Islet of Langerhans (tissue), 1 donor: ENCODE data around the gene CSH2.
"Not testable (repeated sequence)": the region's sequence is repeated elsewhere in the genome, so short reads cannot be mapped to it uniquely, and the experiment has no call there.

Experiments
- FAIRE-seq: peaks from one replicate; lab custom pipeline; 2011; peaks lifted over from hg19 to GRCh38; lab: Jason Lieb, UNC

The CSH2 gene

DNA sequence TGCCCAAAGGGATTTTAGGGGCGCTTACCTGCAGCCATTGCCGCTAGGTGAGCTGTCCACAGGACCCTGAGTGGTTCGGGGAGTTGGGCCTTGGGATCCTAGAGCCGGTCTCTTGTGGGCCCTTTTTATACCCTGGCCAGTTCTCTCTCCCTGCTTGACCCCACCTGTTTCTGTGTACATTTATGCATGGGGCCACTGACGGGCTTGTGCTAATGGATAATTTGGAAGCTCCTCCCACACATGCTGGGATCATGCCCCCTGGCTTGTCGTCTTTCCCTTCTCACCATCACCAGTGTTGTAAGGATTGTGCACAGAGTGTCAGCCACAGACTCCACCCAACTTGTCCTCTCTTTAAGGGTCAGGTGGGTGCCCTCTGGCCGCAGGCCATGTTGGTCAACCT, at the start of gene CSH2:
TSS of gene CSH2 (minus strand) at position 101 of the 400 bp plus-strand sequence. CDS start at position 38, 63 bp downstream.
- FAIRE-seq = not testable (repeated sequence)

DNA sequence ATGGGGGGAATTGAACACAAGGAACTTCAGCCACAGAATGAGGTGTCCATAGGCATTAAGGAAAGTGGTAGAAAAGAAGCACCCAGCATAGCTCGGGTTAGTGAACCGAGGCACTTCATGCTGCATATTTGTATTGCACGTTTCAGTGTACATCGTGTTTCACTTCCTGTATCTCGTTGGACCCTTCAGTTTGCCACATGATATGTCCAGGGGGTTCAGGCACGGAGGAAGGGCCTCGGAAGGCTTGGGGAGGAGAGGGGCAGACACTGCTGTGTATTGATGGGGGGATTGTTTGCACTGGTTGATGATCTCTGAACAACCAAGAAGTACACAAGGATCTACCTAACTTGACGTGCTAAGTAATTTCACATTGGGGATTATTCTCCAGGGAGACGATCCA, 48.9 kb upstream of the CSH2 start:
- FAIRE-seq = not testable (repeated sequence)

DNA sequence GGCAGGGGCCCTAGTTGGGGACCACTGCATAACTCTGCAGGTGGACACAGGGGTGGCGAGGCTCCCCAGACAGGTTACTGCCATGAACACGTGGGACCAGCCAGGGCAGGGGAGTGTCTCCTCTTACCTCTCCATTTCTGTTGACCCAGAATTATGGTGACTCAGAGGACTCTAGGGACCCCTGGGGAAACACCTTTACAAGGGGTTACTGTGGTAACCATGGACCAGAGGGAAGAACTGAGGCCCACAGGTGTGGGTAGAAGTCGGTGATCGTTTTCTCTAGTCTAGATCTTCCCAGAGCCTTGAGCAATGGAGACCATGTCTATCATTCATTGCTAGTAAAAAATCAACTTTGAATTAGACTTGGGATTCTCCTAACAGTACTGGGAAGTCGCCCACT, 47.3 kb upstream of the CSH2 start:
- not testable (repeated sequence) for FAIRE-seq

GRCh38 chr17:63920050-63920449, 46.6 kb upstream of the CSH2 start:
- not testable (repeated sequence) for FAIRE-seq

GRCh38 chr17:63919311-63919723, 45.8 kb upstream of the CSH2 start:
- no peak for FAIRE-seq

DNA sequence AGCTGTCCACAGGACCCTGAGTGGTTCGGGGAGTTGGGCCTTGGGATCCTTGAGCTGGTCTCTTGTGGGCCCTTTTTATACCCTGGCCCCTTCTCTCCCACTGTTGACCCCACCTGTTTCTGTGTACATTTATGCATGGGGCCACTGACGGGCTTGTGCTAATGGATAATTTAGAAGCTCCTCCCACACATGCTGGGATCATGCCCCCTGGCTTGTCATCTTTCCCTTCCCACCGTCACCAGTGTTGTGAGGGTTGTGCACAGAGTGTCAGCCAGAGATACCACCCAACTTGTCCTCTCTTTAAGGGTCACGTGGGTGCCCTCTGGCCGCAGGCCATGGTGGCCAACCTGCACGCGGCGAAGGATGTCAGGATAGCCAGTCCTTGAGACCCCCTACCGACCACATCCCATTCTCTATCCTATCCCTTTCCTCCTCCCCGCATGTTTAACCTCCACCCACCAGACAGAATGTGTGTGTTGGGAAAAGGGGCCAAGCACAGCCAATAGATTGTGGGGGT, 45.4 kb upstream of the CSH2 start, which contains the start of gene GH1:
TSS of gene GH1 (minus strand) at position 51 of the 517 bp plus-strand sequence. CDS start 63 bp downstream, outside the sequence.
- not testable (repeated sequence) for FAIRE-seq

DNA sequence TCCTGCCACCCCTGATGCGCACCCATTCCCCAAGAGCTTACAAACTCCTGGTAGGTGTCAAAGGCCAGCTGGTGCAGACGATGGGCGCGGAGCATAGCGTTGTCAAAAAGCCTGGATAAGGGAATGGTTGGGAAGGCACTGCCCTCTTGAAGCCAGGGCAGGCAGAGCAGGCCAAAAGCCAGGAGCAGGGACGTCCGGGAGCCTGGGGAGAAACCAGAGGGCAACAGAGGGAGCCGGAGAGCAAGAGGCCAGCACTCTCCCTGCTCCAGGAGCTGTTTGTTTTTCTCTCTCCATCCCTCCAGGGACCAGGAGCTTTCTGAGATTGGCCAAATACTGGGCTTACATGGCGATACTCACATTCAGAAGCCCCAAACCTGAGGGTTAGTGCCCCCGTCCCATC, 44.8 kb upstream of the CSH2 start:
- FAIRE-seq = no peak

DNA sequence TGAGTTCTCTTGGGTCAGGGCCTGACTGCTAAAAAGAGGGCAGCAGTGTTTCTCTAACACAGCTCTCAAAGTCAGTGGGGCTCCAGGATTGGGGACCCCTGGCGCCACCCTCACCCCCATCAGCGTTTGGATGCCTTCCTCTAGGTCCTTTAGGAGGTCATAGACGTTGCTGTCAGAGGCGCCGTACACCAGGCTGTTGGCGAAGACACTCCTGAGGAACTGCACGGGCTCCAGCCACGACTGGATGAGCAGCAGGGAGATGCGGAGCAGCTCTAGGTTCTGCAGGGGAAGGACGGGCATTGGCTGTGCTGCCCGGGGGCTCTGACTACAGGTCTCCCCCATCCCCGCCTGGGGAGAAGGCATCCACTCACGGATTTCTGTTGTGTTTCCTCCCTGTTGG, 44.2 kb upstream of the CSH2 start:
- FAIRE-seq = no peak

DNA sequence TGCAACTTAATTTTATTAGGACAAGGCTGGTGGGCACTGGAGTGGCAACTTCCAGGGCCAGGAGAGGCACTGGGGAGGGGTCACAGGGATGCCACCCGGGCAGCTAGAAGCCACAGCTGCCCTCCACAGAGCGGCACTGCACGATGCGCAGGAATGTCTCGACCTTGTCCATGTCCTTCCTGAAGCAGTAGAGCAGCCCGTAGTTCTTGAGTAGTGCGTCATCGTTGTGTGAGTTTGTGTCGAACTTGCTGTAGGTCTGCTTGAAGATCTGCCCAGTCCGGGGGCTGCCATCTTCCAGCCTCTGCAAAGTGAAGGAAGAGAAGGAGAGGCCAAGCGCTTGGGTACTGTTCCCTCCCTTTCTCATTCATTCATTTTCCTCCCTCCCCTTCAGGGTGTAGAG, 43.7 kb upstream of the CSH2 start:
- not testable (repeated sequence) for FAIRE-seq

- FAIRE-seq = no peak
These were observed 43.2 kb upstream of the CSH2 start for GRCh38 chr17:63916566-63917185.

DNA sequence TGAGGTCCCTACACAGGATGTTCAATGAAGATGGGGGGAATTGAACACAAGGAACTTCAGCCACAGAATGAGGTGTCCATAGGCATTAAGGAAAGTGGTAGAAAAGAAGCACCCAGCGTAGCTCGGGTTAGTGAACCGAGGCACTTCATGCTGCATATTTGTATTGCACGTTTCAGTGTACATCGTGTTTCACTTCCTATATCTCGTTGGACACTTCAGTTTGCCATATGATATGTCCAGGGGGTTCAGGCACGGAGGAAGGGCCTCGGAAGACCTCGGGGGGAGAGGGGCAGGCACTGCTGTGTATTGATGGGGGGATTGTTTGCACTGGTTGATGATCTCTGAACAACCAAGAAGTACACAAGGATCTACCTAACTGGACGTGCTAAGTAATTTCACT, 42.3 kb upstream of the CSH2 start:
- FAIRE-seq = not testable (repeated sequence)

DNA sequence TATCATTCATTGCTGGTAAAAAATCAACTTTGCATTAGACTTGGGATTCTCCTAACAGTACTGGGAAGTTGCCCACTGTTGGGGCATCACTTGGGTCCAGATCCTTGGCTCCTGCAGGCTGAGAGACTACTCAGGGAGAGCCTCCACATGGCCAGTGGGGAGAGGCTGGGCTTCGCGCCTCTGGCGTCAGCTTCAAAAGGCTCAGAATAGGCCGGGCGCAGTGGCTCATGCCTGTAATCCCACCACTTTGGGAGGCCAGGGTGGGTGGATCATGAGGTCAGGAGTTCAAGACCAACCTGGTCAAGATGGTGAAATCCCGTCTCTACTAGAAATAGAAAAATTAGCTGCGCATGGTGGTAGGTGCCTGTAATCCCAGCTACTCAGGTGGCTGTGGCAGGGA, 41.0 kb upstream of the CSH2 start:
- no peak for FAIRE-seq

- FAIRE-seq = no peak
These were observed 38.2 kb upstream of the CSH2 start for GRCh38 chr17:63911657-63912100.

DNA sequence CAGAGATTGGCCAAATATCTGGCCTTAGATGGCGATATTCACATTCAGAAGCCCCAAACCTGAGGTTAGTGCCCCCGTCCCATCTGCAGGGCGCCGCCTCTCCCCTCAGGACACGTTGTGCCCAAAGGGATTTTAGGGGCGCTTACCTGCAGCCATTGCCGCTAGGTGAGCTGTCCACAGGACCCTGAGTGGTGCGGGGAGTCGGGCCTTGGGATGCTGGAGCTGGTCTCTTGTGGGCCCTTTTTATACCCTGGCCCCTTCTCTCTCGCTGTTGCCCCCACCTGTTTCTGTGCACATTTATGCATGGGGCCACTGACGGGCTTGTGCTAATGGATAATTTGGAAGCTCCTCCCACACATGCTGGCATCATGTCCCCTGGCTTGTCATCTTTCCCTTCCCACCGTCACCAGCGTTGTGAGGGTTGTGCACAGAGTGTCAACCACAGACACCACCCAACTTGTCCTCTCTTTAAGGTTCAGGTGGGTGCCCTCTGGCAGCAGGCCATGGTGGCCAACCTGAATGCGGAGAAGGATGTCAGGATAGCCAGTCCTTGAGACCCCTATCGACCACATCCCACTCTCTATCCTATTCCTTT, 37.7 kb upstream of the CSH2 start, which contains the start of gene CSHL1:
TSS of gene CSHL1 (minus strand) at position 218 of the 595 bp plus-strand sequence. CDS start at position 156, 62 bp downstream.
- no peak for FAIRE-seq

DNA sequence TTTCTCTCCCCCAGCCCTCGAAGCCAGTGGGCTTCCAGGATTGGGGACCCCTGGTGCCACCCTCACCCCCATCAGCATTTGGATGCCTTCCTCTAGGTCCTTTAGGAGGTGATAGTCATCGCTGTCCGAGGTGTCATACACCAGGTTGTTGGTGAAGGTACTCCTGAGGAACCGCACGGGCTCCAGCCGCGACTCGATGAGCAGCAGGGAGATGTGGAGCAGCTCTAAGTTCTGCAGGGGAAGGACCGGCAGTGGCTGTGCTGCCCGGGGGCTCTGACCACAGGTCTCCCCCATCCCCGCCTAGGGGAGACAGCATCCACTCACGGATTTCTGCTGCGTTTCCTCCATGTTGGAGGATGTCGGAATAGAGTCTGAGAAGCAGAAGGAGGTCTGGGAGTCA, 36.6 kb upstream of the CSH2 start:
- FAIRE-seq = no peak

- FAIRE-seq = not testable (repeated sequence)
These were observed 36.1 kb upstream of the CSH2 start for GRCh38 chr17:63909586-63909985.

GRCh38 chr17:63907161-63907778, 33.8 kb upstream of the CSH2 start:
- not testable (repeated sequence) for FAIRE-seq

DNA sequence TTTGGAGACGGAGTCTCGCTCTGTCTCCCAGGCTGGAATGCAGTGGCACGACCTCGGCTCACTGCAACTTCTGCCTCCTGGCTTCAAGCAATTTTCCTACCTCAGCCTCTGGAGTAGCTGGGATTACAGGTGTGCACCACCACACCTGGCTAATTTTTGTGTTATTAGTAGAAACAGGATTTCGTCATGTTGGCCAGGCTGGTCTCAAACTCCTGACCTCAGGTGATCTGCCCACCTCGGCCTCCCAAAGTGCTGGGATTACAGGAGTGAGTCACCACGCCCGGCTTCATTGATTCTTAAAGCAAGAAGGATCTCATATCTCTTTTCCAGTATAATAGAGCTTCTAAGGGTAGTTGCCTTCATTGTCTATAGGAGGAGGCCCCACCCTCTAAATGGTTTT, 31.3 kb upstream of the CSH2 start:
- not testable (repeated sequence) for FAIRE-seq

- FAIRE-seq = not testable (repeated sequence)
These were observed 30.3 kb upstream of the CSH2 start for GRCh38 chr17:63903787-63904201.

GRCh38 chr17:63901971-63902370, 28.5 kb upstream of the CSH2 start:
- not testable (repeated sequence) for FAIRE-seq

DNA sequence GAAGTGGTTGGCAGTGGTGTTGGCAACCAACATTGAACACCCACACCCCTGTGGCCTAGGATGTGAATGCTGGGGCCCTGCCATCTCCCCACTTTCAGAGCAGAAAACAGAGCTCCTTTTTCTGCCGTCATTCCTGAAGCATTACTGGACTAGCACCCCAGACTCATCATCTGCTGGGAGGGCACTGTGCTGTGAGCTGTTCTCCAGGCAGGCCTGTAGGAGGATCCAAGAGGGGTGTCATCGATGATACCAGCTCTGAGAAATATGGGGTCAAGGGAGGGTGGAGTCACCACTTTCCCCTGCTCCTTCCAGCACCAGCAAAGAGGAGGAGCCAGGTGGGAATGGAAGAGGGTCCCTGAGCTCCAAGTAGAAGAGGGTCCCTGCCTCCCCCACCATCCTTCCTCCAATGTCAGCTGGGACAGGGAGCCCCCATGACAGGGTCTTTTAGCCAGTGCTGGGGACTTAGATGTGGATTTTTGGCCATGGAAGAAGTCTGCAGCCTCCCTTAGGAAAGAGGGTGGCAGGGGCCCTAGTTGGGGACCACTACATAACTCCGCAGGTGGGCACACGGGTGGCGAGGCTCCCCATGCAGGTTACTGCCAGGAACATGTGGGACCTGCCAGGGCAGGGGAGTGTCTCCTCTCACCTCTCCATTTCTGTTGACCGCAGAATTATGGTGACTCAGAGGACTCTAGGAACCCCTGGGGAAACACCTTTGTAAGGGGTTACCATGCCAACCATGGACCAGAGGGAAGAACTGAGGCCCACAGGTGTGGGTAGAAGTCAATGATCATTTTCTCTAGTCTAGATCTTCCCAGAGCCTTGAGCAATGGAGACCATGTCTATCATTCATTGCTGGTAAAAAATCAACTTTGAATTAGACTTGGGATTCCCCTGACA, 25.7 kb upstream of the CSH2 start:
- not testable (repeated sequence) for FAIRE-seq
